ENCODE measurements around the gene NFS1.

Gene NFS1

GRCh38 chr20:35704514-35705261, 5.5 kb upstream of the NFS1 start:
- H3K4me2 ChIP-seq (ENCODE audit: low read length): no peak overlapping the region
- no peaks in the 10 kb centered on the region for H3K27me3 ChIP-seq (ENCODE audit: insufficient read depth, low read length)
- H3K9ac ChIP-seq (ENCODE audit: low read length): no peak overlapping the region
- H3K79me2 ChIP-seq (ENCODE audit: insufficient read depth, low read length): peaks cover 5% of the 10 kb centered on the region; the same call in 1 of the 2 replicates
- H3K4me3 ChIP-seq (ENCODE audit: low read depth, low read length, poor library complexity, severe bottlenecking): no peak overlapping the region
- no peaks in the 10 kb centered on the region for H3K9me2 ChIP-seq (ENCODE audit: low read depth, low read length)
- no peaks in the 10 kb centered on the region for H3K9me3 ChIP-seq (ENCODE audit: low read length)
- H3K27ac ChIP-seq (ENCODE audit: low read depth, low read length, poor library complexity, severe bottlenecking): no peak overlapping the region
- no peak for TF ChIP-seq EZH2 (IDR thresholded peaks at IDR 0.05; ENCODE audit: borderline replicate concordance, low read length)
- no peak for TF ChIP-seq CTCF (IDR thresholded peaks at IDR 0.05; ENCODE audit: low read length)
- H3K4me1 ChIP-seq (ENCODE audit: insufficient read depth, low read length, severe bottlenecking): peaks cover 15% of the 10 kb centered on the region
- no peaks in the 10 kb centered on the region for H4K20me1 ChIP-seq (ENCODE audit: insufficient read depth, low read length)
- peaks cover 57% of the 10 kb centered on the region for H3F3A ChIP-seq (ENCODE audit: insufficient read depth, low read length)
- peaks cover 88% of the 10 kb centered on the region for H3K36me3 ChIP-seq (ENCODE audit: insufficient read depth, low read length)
- H2AFZ ChIP-seq (ENCODE audit: low read length): no peak overlapping the region

- Histone ChIP-seq H3K4me2 (ENCODE audit: low read length) (no peak overlapping the region), H4K20me1 (ENCODE audit: insufficient read depth, low read length) (no peaks in the 10 kb centered on the region), H3K9me2 (ENCODE audit: low read depth, low read length) (no peaks in the 10 kb centered on the region), H3K4me3 (ENCODE audit: low read depth, low read length, poor library complexity, severe bottlenecking) (no peak overlapping the region), H3F3A (ENCODE audit: insufficient read depth, low read length) (peaks cover 46% of the 10 kb centered on the region), H3K27me3 (ENCODE audit: insufficient read depth, low read length) (no peaks in the 10 kb centered on the region), H3K27ac (ENCODE audit: low read depth, low read length, poor library complexity, severe bottlenecking) (no peak overlapping the region), H3K79me2 (ENCODE audit: insufficient read depth, low read length) (no peaks in the 10 kb centered on the region; the same call in 1 of the 2 replicates), H2AFZ (ENCODE audit: low read length) (no peak overlapping the region), H3K9me3 (ENCODE audit: low read length) (no peaks in the 10 kb centered on the region), H3K36me3 (ENCODE audit: insufficient read depth, low read length) (peaks cover 72% of the 10 kb centered on the region), H3K9ac (ENCODE audit: low read length) (no peak overlapping the region), H3K4me1 (ENCODE audit: insufficient read depth, low read length, severe bottlenecking) (peaks cover 21% of the 10 kb centered on the region)
- TF ChIP-seq EZH2 (IDR thresholded peaks at IDR 0.05; ENCODE audit: borderline replicate concordance, low read length) (no peak), CTCF (IDR thresholded peaks at IDR 0.05; ENCODE audit: low read length) (no peak)
Observed at GRCh38 chr20:35702824-35703695, 3.9 kb upstream of the NFS1 start.

GRCh38 chr20:35702051-35702823, 3.1 kb upstream of the NFS1 start:
- TF ChIP-seq CTCF (IDR thresholded peaks at IDR 0.05; ENCODE audit: low read length) (no peak), EZH2 (IDR thresholded peaks at IDR 0.05; ENCODE audit: borderline replicate concordance, low read length) (no peak)

More at GRCh38 chr20:35702051-35702823, 3.1 kb upstream of the NFS1 start:
- H3K9ac ChIP-seq (ENCODE audit: low read length): no peak overlapping the region
- H3K79me2 ChIP-seq (ENCODE audit: insufficient read depth, low read length): no peaks in the 10 kb centered on the region; the same call in 1 of the 2 replicates
- no peak overlapping the region for H3K27ac ChIP-seq (ENCODE audit: low read depth, low read length, poor library complexity, severe bottlenecking)
- H3K9me3 ChIP-seq (ENCODE audit: low read length): no peaks in the 10 kb centered on the region
- peaks cover 29% of the 10 kb centered on the region for H3K4me1 ChIP-seq (ENCODE audit: insufficient read depth, low read length, severe bottlenecking)
- peaks cover 44% of the 10 kb centered on the region for H3F3A ChIP-seq (ENCODE audit: insufficient read depth, low read length)
- H3K36me3 ChIP-seq (ENCODE audit: insufficient read depth, low read length): peaks cover 64% of the 10 kb centered on the region
- H3K9me2 ChIP-seq (ENCODE audit: low read depth, low read length): no peaks in the 10 kb centered on the region
- no peaks in the 10 kb centered on the region for H3K27me3 ChIP-seq (ENCODE audit: insufficient read depth, low read length)
- H3K4me3 ChIP-seq (ENCODE audit: low read depth, low read length, poor library complexity, severe bottlenecking): no peak overlapping the region
- no peak overlapping the region for H3K4me2 ChIP-seq (ENCODE audit: low read length)
- no peaks in the 10 kb centered on the region for H4K20me1 ChIP-seq (ENCODE audit: insufficient read depth, low read length)
- H2AFZ ChIP-seq (ENCODE audit: low read length): no peak overlapping the region
